NOMO-1 (cell line): ENCODE measurements around the gene SH2D3A.
A peak's percentile ranks its signal among the peaks of the same experiment; 100 is the strongest.
"Not testable (repeated sequence)": the region's sequence is repeated elsewhere in the genome, so short reads cannot be mapped to it uniquely, and the experiment has no call there.

ENCODE experiments used
- DNase-seq, 2 experiments: peaks; one replicate each; lab custom pipeline; 2025; ENCODE audit not compliant: unreplicated experiment in 2 of 2; lab: John Stamatoyannopoulos, UW

The SH2D3A gene

GRCh38 chr19:6767357-6768235, at the start of gene SH2D3A:
SH2D3A (minus strand) TSS chr19:6767435; CDS start chr19:6763748, 3,687 bp downstream.
- DNase-seq = peak; percentile 86 to 88

- DNase-seq = no peak
Measured at GRCh38 chr19:6813659-6814058, 46.4 kb upstream of the SH2D3A start.

DNA sequence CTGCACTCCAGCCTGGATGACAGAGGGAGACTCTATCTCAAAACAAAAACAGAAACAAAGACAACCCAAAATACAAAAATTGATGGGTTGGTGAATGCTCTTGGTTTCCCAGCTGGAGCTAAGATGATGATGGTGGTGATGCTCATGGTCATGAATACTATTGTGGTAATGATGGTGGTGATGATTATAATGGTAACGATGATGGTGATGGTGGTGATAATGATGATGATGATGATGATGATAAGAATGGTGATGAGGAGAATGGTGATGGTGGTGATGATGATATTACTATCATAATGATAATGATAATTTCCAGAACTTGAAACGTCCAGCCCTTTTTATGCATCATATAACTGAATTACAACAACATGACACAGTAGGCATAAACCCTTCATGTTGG, 45.4 kb upstream of the SH2D3A start:
- no peak for DNase-seq

DNA sequence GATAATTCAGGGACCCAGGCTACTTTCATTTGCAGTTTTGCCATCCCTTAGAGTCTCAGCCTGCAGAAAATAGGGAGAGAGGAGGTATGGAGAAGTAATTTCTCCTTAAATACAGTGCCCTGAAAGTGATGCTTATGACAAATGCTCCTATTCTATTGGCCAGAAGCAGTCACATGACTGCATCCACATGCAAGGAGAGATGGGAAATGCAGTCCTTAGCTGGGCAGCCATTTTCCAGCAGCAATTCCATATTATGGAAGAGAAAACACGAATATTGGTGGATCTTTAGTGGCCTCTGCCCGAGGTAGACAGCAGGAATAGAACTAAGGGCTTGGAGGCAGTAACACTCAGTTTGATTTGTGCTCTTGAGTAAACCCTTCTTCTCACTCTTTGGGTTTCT, 44.7 kb upstream of the SH2D3A start:
- DNase-seq = no peak

GRCh38 chr19:6811378-6811777, 44.1 kb upstream of the SH2D3A start:
- no peak for DNase-seq

GRCh38 chr19:6809262-6809661, 42.0 kb upstream of the SH2D3A start:
- no peak for DNase-seq

DNA sequence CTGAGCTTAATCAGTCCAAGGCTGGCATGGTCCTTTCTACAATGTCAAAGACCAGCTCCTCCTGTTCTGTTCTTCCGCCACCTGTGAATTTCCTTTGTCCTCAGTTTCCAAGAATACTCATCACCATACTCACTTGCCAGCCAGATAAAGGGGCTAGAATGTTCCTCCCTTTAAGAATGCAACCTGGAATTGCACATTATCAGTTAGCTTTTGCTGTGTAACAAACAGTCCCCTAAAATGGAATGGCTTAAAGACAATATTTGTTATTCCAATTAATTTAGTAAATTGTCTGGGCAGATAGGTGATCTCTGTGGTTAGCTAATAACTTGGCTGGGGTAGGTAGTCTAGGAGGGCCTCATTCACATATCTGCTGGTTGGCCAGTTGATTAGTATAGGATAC, 41.3 kb upstream of the SH2D3A start:
- DNase-seq = no peak

DNA sequence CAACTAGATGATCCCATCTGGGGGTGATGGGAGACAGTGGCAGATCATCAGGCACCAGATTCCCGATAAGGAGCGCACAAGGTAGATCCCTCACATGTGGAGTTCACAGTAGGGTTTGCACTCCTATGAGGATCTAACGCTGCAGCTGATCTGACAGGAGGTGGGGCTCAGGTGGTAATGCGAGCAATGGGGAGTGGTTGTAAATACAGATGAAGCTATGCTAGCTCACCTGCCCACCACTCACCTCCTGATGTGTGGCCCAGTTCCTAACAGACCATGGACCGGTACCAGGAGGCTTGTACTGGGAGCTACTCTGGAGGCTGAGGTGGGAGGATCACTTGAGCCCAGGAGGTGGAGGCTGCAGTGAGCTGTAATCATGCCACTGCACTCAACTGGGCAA, 40.1 kb upstream of the SH2D3A start:
- DNase-seq = no peak

DNA sequence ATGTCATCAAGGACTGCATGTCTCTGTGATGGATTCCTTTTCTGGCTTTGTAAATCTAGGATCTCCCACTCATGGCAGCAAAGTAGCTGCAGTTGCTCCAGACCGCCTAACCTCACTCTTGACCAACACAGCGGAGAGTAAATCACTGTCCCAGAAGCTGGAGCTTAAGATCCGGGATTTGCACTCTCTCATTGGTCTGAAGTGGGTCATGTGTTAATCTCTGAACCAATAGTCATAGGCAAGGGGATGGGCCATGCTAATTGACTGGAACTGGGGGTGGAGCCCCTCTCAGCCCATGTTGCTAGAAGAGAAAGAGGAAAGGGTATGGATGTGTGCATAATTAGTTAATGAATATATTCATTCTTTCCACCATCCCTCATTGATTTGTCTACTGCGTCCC, 39.3 kb upstream of the SH2D3A start:
- DNase-seq = no peak

DNA sequence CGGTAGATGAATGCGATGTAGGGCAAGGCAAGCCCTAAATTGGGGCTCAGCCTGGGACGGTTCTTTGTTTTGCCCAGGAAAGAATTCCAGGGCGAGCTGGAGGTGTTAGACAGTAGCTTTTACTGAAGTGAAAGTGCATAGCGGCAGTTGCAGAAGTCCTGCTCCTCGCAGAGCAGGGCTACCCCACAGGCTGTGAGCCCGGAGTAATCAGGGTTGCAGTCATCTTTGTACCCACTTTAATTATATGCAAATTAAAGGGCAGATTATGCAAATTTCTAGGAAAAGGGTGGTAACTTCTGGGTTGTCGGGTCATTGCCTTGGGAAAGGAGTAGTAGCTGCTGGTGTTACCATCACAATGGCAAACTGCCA, 35.8 kb upstream of the SH2D3A start:
- DNase-seq = peak; percentile 64 to 72

DNA sequence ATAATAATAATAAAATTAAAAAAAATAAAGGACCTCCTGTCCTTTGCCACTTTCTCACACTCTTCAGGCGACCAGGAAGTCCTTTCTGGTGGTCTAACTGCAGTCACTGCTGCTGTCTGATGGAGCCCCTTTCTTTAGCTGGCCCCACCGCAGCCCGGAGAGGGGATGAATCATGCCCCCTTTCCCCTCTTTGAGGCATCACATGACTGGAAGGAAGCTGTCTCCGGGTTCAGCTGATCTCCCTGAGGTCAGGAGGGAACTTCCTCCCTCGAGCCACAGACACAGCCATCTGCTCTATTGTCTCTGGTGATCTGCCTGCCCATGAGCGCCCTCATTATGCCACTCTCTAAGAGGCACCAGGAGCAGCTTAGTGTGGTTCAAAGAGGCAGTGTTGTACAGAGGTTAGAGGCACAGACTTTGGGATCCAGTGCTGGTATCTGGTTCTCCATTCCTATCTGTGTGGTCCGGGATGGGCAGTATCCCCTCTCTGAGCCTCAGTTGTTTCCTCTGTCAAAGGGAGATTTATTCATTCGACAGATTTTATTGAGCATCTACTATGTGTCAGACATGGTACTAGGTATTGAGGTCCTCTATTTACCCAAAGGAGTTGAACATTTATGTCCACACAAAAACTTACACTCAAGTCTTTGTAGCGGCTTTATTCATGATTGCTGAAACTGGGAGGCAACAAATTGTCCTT, 35.3 kb upstream of the SH2D3A start:
- peak; percentile 77 to 88 for DNase-seq

GRCh38 chr19:6801485-6802086, 34.4 kb upstream of the SH2D3A start:
- peak; percentile 62 to 85 for DNase-seq

DNA sequence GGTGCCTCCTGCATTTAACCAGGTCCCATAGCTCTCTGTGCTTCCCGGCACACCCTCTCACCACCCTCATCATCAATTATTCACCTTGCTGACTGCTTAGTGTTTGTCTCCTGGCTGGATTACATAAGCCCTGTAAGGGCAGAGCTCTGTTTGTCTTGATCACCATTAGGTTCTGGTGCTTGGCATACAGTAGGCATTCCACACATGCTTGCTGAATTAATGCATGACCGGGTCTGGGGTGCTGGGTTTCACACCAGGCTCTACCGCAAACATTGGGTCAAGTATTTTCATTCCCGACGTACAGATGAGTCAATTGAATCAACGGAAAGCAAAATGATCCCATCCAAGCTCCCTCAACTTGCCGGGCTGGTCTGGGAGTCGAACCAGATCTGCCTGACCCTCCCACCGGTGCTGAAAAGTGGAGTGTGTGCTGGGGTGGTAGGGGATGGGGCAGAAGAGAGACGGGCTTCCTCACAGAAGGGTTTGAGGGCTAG, 33.8 kb upstream of the SH2D3A start:
- DNase-seq = no peak

GRCh38 chr19:6800160-6800790, 33.0 kb upstream of the SH2D3A start:
- DNase-seq = not testable (repeated sequence)

DNA sequence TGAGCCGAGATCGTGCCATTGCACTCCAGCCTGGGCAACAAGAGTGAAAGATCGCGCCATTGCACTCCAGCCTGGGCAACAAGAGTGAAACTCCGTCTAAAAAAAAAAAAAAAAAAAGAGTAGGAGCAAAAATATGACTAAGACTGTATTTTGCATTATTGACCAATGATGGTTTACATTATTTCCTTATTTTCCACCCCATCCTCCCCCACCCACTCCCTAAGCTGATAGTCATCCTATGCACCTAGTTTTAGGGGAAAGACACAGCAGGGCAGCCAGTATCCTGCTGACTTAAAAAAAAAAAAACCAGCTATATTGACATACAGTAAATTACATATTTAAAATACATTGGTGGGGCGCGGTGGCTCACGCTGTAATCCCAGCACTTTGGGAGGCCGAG, 30.4 kb upstream of the SH2D3A start:
- no peak for DNase-seq

- DNase-seq = no peak
Measured at GRCh38 chr19:6796278-6796677, 29.0 kb upstream of the SH2D3A start.

- no peak for DNase-seq
Measured at GRCh38 chr19:6794686-6795431, 27.6 kb upstream of the SH2D3A start.

GRCh38 chr19:6793973-6794372, 26.7 kb upstream of the SH2D3A start:
- no peak for DNase-seq

GRCh38 chr19:6793411-6793810, 26.2 kb upstream of the SH2D3A start:
- DNase-seq = no peak

DNA sequence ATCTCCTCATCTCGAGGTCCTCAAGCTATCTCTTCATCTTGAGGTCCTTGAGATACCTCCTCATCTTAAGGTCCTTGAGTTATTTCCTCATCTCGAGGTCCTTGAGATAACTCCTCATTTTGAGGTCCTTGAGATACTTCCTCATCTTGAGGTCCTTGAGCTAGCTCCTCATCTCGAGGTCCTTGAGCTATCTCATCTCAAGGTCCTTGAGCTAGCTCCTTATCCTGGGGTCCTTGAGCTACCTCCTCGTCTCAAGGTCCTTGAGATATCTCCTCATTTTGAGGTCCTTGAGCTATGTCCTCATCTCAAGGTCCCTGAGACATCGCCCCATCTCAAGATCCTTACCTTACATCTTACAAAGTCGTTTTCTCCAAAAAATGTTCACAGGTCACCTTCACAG, 24.0 kb upstream of the SH2D3A start:
- no peak for DNase-seq
